ENCODE measurements around the gene CRYGD.

GRCh38 chr2:208086029-208086428 lies 38.3 kb downstream of the CRYGD start:
- TF ChIP-seq CTCF (IDR thresholded peaks at IDR 0.05) (no peak), POLR2A (IDR thresholded peaks at IDR 0.05) (no peak)

Measured in heart left ventricle (tissue), 13 donors.